Measurements from ENCODE around the gene GPR108.

Gene GPR108

GRCh38 chr19:6744381-6745301 lies 7.3 kb upstream of the GPR108 start (continued):
- peak; percentile 61; the same call in 1 of the 2 replicates for TF ChIP-seq EGR2 (tag by site-specific recombination; IDR thresholded peaks at IDR 0.05; ENCODE audit: low read depth)
- TF ChIP-seq KLF17 (tag by site-specific recombination; IDR thresholded peaks at IDR 0.05), result 0 out of 2 replicates have a peak, but pooled peaks have one; percentile 67
- TF ChIP-seq KLF1 (tag by site-specific recombination; IDR thresholded peaks at IDR 0.05), result peak; percentile 95
- peak; percentile 63; the same call in 1 of the 2 replicates for TF ChIP-seq KLF9 (tag by site-specific recombination; IDR thresholded peaks at IDR 0.05; ENCODE audit: low read depth)
- 0 out of 2 replicates have a peak, but pooled peaks have one; percentile 8 for TF ChIP-seq ZBTB48 (tag by site-specific recombination; IDR thresholded peaks at IDR 0.05)
- TF ChIP-seq ZFHX2 (tag by site-specific recombination; conservative IDR thresholded peaks at IDR 0.05), result peak; percentile 85
- TF ChIP-seq KLF7 (tag by site-specific recombination; IDR thresholded peaks at IDR 0.05; ENCODE audit: borderline replicate concordance), result peak; percentile 32; the same call in 1 of the 2 replicates
- TF ChIP-seq ZNF629 (tag by site-specific recombination; IDR thresholded peaks at IDR 0.05), result peak; percentile 72
- TF ChIP-seq ZNF2 (tag by site-specific recombination; IDR thresholded peaks at IDR 0.05), result no peak
- peak; percentile 26 for TF ChIP-seq ZBTB26 (tag by site-specific recombination; optimal IDR thresholded peaks at IDR 0.05)
- TF ChIP-seq WT1 (tag by site-specific recombination; IDR thresholded peaks at IDR 0.05), result 0 out of 2 replicates have a peak, but pooled peaks have one; percentile 24
- peak; percentile 23; the same call in 1 of the 2 replicates for TF ChIP-seq ZNF335 (tag by site-specific recombination; conservative IDR thresholded peaks at IDR 0.05)
- TF ChIP-seq ZFP69B (tag by site-specific recombination; IDR thresholded peaks at IDR 0.05), result peak; percentile 96
- peak; percentile 52 for TF ChIP-seq SP3 (tag by site-specific recombination; IDR thresholded peaks at IDR 0.05)
- TF ChIP-seq PRDM2 (tag by site-specific recombination; IDR thresholded peaks at IDR 0.05; ENCODE audit: borderline replicate concordance), result no peak
- 0 out of 2 replicates have a peak, but pooled peaks have one; percentile 9 for TF ChIP-seq ZNF184 (tag by site-specific recombination; IDR thresholded peaks at IDR 0.05)
- TF ChIP-seq ZNF660 (tag by site-specific recombination; IDR thresholded peaks at IDR 0.05), result peak; percentile 89
- TF ChIP-seq ZNF394 (tag by site-specific recombination; IDR thresholded peaks at IDR 0.05; ENCODE audit: borderline replicate concordance), result peak; percentile 42; the same call in 1 of the 2 replicates
- TF ChIP-seq CTCF (tag by site-specific recombination; IDR thresholded peaks at IDR 0.05), result no peak
- TF ChIP-seq PATZ1 (tag by site-specific recombination; IDR thresholded peaks at IDR 0.05), result peak; percentile 99
- TF ChIP-seq HIC1 (tag by site-specific recombination; IDR thresholded peaks at IDR 0.05), result peak; percentile 72
- TF ChIP-seq SCRT1 (tag by site-specific recombination; IDR thresholded peaks at IDR 0.05; ENCODE audit: borderline replicate concordance), result no peak
- peak; percentile 76; the same call in 1 of the 2 replicates for TF ChIP-seq ZEB2 (tag by site-specific recombination; IDR thresholded peaks at IDR 0.05)

Data from HEK293 (cell line).